Measurements from ENCODE around the gene SORCS2.

The SORCS2 gene

GRCh38 chr4:7591409-7592053, 399.2 kb downstream of the SORCS2 start:
- TF ChIP-seq, protein P1, sequence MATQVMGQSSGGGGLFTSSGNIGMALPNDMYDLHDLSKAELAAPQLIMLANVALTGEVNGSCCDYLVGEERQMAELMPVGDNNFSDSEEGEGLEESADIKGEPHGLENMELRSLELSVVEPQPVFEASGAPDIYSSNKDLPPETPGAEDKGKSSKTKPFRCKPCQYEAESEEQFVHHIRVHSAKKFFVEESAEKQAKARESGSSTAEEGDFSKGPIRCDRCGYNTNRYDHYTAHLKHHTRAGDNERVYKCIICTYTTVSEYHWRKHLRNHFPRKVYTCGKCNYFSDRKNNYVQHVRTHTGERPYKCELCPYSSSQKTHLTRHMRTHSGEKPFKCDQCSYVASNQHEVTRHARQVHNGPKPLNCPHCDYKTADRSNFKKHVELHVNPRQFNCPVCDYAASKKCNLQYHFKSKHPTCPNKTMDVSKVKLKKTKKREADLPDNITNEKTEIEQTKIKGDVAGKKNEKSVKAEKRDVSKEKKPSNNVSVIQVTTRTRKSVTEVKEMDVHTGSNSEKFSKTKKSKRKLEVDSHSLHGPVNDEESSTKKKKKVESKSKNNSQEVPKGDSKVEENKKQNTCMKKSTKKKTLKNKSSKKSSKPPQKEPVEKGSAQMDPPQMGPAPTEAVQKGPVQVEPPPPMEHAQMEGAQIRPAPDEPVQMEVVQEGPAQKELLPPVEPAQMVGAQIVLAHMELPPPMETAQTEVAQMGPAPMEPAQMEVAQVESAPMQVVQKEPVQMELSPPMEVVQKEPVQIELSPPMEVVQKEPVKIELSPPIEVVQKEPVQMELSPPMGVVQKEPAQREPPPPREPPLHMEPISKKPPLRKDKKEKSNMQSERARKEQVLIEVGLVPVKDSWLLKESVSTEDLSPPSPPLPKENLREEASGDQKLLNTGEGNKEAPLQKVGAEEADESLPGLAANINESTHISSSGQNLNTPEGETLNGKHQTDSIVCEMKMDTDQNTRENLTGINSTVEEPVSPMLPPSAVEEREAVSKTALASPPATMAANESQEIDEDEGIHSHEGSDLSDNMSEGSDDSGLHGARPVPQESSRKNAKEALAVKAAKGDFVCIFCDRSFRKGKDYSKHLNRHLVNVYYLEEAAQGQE (IDR thresholded peaks at IDR 0.05; ENCODE audit: insufficient read depth in 1 of 2, low read depth in 2 of 2, low read length in 2 of 2), result no peak
- TF ChIP-seq TAF1 (IDR thresholded peaks at IDR 0.05; ENCODE audit: borderline replicate concordance, insufficient read depth, low read length) (no peak), POLR2AphosphoS5 (IDR thresholded peaks at IDR 0.05; ENCODE audit: low read depth, low read length) (no peak), SIN3A (IDR thresholded peaks at IDR 0.05; ENCODE audit: borderline replicate concordance, insufficient read depth, low read length) (no peak), FOXP2 (optimal IDR thresholded peaks at IDR 0.05; ENCODE audit: borderline replicate concordance, extremely low read depth, extremely low read length, insufficient read depth) (no peak)

- TF ChIP-seq POLR2AphosphoS5 (IDR thresholded peaks at IDR 0.05; ENCODE audit: low read depth, low read length) (no peak), TAF1 (IDR thresholded peaks at IDR 0.05; ENCODE audit: borderline replicate concordance, insufficient read depth, low read length) (no peak), FOXP2 (optimal IDR thresholded peaks at IDR 0.05; ENCODE audit: borderline replicate concordance, extremely low read depth, extremely low read length, insufficient read depth) (no peak), SIN3A (IDR thresholded peaks at IDR 0.05; ENCODE audit: borderline replicate concordance, insufficient read depth, low read length) (no peak)
- TF ChIP-seq, protein P1 (IDR thresholded peaks at IDR 0.05; ENCODE audit: insufficient read depth in 1 of 2, low read depth in 2 of 2, low read length in 2 of 2), result no peak
Observed at GRCh38 chr4:7593646-7594412, 401.5 kb downstream of the SORCS2 start.

GRCh38 chr4:7595934-7596461, 403.7 kb downstream of the SORCS2 start:
- no peak for TF ChIP-seq TAF1 (IDR thresholded peaks at IDR 0.05; ENCODE audit: borderline replicate concordance, insufficient read depth, low read length)
- TF ChIP-seq SIN3A (IDR thresholded peaks at IDR 0.05; ENCODE audit: borderline replicate concordance, insufficient read depth, low read length), result no peak
- TF ChIP-seq, protein P1 (IDR thresholded peaks at IDR 0.05; ENCODE audit: insufficient read depth in 1 of 2, low read depth in 2 of 2, low read length in 2 of 2), result no peak
- TF ChIP-seq POLR2AphosphoS5 (IDR thresholded peaks at IDR 0.05; ENCODE audit: low read depth, low read length), result no peak
- TF ChIP-seq FOXP2 (optimal IDR thresholded peaks at IDR 0.05; ENCODE audit: borderline replicate concordance, extremely low read depth, extremely low read length, insufficient read depth), result no peak

GRCh38 chr4:7596918-7597606, 404.7 kb downstream of the SORCS2 start:
- TF ChIP-seq POLR2AphosphoS5 (IDR thresholded peaks at IDR 0.05; ENCODE audit: low read depth, low read length) (no peak), TAF1 (IDR thresholded peaks at IDR 0.05; ENCODE audit: borderline replicate concordance, insufficient read depth, low read length) (no peak), SIN3A (IDR thresholded peaks at IDR 0.05; ENCODE audit: borderline replicate concordance, insufficient read depth, low read length) (no peak), FOXP2 (optimal IDR thresholded peaks at IDR 0.05; ENCODE audit: borderline replicate concordance, extremely low read depth, extremely low read length, insufficient read depth) (no peak)
- TF ChIP-seq, protein P1 (IDR thresholded peaks at IDR 0.05; ENCODE audit: insufficient read depth in 1 of 2, low read depth in 2 of 2, low read length in 2 of 2), result no peak

Measured in PFSK-1 (cell line).